HAP-1 (cell line): ENCODE data around the gene C2CD4A.

Experiments used
- DNase-seq, 2 experiments: peaks; one replicate each; pipeline ENCODE4 v3.0.0-alpha.2; 2016 to 2020; ENCODE audit warnings: low spot score in 2 of 2
- H3K27me3 ChIP-seq: fragments of 250-450 bp; sonication (Bioruptor Pico); 2 replicates; pipeline ENCODE4 v1.5.1; 2020; ENCODE audit warnings: low read depth, mild to moderate bottlenecking, moderate library complexity
- H3K36me3 ChIP-seq: fragments of 250-450 bp; sonication (Bioruptor Pico); replicated peaks from 2 replicates; pipeline ENCODE4 v1.5.1; 2020; ENCODE audit warnings: mild to moderate bottlenecking
- H3K4me1 ChIP-seq: fragments of 250-450 bp; sonication (Bioruptor Pico); 2 replicates; pipeline ENCODE4 v1.5.1; 2020; ENCODE audit warnings: mild to moderate bottlenecking
- H3K4me3 ChIP-seq: fragments of 250-450 bp; sonication (Bioruptor Pico); 2 replicates; pipeline ENCODE4 v1.5.1; 2020; ENCODE audit warnings: mild to moderate bottlenecking, moderate library complexity
- H3K9me3 ChIP-seq: fragments of 250-450 bp; sonication (Bioruptor Pico); 2 replicates; pipeline ENCODE4 v1.5.1; 2020; ENCODE audit warnings: mild to moderate bottlenecking, moderate library complexity
- in situ Hi-C: fragments of 300-500 bp; cut with MboI; formaldehyde crosslinking; loops from 3 replicates; pipeline ENCODE4 v1.14.3; 2020; ENCODE audit warnings: low sequenced_read_pairs, inconsistent platforms, mixed read lengths

Gene C2CD4A

DNA sequence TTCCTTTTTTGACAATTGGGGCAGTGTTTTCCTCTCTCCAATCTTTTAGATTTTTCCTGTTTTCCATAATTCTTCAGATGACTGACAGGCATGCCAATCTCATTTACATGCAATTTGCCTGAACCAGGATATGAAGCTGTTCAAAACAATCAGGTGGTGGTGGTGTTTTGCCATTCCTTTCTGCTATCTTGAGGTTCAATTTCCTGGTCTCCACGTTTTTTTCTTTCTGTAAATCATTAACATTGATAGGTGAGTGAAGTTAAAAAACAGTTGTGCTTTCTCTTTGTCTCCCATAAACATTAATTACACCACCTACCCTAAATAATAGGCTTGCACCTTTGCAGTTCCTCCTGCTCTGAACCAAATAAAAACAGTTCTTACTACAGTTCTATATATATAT lies 49.1 kb downstream of the C2CD4A start:
- peaks cover 4% of the 10 kb centered on the region; the same call in 1 of the 2 replicates for H3K4me1 ChIP-seq
- in situ Hi-C loops, result no loop called here

GRCh38 chr15:62118520-62119226 lies 51.9 kb downstream of the C2CD4A start:
- no peak for DNase-seq
- peaks cover 4% of the 10 kb centered on the region; the same call in 1 of the 2 replicates for H3K4me1 ChIP-seq
- in situ Hi-C loops, result no loop called here
- H3K36me3 ChIP-seq, result no peaks in the 10 kb centered on the region
- H3K27me3 ChIP-seq, result peaks cover 11% of the 10 kb centered on the region; the same call in 1 of the 2 replicates
- H3K9me3 ChIP-seq, result 0 out of 2 replicates have a peak, but pooled peaks cover 3% of the 10 kb centered on the region
- no peak overlapping the region for H3K4me3 ChIP-seq

More for the DNA sequence above, 49.1 kb downstream of the C2CD4A start:
- Histone ChIP-seq H3K4me3 (no peak overlapping the region), H3K36me3 (no peaks in the 10 kb centered on the region), H3K27me3 (peaks cover 11% of the 10 kb centered on the region; the same call in 1 of the 2 replicates), H3K9me3 (0 out of 2 replicates have a peak, but pooled peaks cover 3% of the 10 kb centered on the region)
- no peak for DNase-seq

- no peaks in the 10 kb centered on the region for H3K36me3 ChIP-seq
- H3K27me3 ChIP-seq, result peaks cover 11% of the 10 kb centered on the region; the same call in 1 of the 2 replicates
- H3K4me1 ChIP-seq, result peaks cover 4% of the 10 kb centered on the region; the same call in 1 of the 2 replicates
- 0 out of 2 replicates have a peak, but pooled peaks cover 3% of the 10 kb centered on the region for H3K9me3 ChIP-seq
- in situ Hi-C loops, result no loop called here
- no peak for DNase-seq
- H3K4me3 ChIP-seq, result no peak overlapping the region
Measured at GRCh38 chr15:62119227-62119864, 52.6 kb downstream of the C2CD4A start.

DNA sequence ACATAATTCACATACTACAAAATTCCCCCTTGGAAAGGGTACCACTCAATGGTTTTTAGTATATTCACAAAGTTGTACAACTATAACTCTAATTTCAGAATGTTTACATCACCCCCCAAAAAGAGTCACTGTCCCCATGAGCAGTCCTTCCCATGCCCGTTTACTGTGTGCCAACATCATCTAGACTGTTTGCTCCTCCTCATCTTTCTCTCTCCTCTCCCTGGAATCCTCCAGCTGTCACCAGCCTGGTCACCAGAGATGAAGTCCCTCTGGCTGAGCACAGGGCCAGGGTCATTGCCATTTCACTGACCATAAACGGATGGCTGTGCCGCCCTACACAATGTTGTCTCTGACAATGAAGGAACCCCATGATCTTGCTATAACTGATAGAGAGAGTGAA lies 53.1 kb downstream of the C2CD4A start:
- H3K4me3 ChIP-seq, result no peak overlapping the region
- no peaks in the 10 kb centered on the region for H3K36me3 ChIP-seq
- H3K4me1 ChIP-seq, result peaks cover 4% of the 10 kb centered on the region; the same call in 1 of the 2 replicates
- DNase-seq, result no peak
- in situ Hi-C loops, result no loop called here
- H3K9me3 ChIP-seq, result 0 out of 2 replicates have a peak, but pooled peaks cover 3% of the 10 kb centered on the region
- peaks cover 11% of the 10 kb centered on the region; the same call in 1 of the 2 replicates for H3K27me3 ChIP-seq
